ENCODE measurements around the gene TNS1. TPM values are rescaled to one million over a fixed set of nuclear protein-coding genes. Genes with fewer than 3 reads are reported as not detected.

Gene TNS1
- polyA plus RNA-seq, 1 experiment = 19.7 TPM

GRCh38 chr2:218023636-218024035 is 20.8 kb upstream of the TNS1 start:
- POLR2A ChIA-PET = interaction anchor here (0.6 kb wide), 1 partner anchor 126 kb away, joined by 5 read pairs; no protein-coding TSS in a partner anchor
- H3K9me3 ChIP-seq (ENCODE audit: control insufficient read depth, insufficient read depth, low read length) = no peaks in the 10 kb centered on the region
- H3K4me3 ChIP-seq (ENCODE audit: low read depth, low read length) = no peak overlapping the region
- TF ChIP-seq CTCF (IDR thresholded peaks at IDR 0.05; ENCODE audit: low read depth, low read length) = no peak
- peaks cover under 1% of the 10 kb centered on the region for H3K27me3 ChIP-seq (ENCODE audit: control insufficient read depth, insufficient read depth, low read length)
- H3K27ac ChIP-seq (ENCODE audit: low read depth, low read length) = no peak overlapping the region
- no peak for DNase-seq (ENCODE audit: low read depth, low spot score)
- CTCF ChIA-PET = no interaction called here

GRCh38 chr2:218022851-218023530 is 20.2 kb upstream of the TNS1 start:
- ChIA-PET CTCF (no interaction called here), POLR2A (no interaction called here)
- no peak for TF ChIP-seq CTCF (IDR thresholded peaks at IDR 0.05; ENCODE audit: low read depth, low read length)

GRCh38 chr2:218022131-218022850 is 19.5 kb upstream of the TNS1 start:
- Histone ChIP-seq H3K27me3 (ENCODE audit: control insufficient read depth, insufficient read depth, low read length) (no peaks in the 10 kb centered on the region), H3K27ac (ENCODE audit: low read depth, low read length) (no peak overlapping the region), H3K4me3 (ENCODE audit: low read depth, low read length) (no peak overlapping the region), H3K9me3 (ENCODE audit: control insufficient read depth, insufficient read depth, low read length) (no peaks in the 10 kb centered on the region)
- TF ChIP-seq CTCF (IDR thresholded peaks at IDR 0.05; ENCODE audit: low read depth, low read length) = no peak
- ChIA-PET CTCF (no interaction called here), POLR2A (no interaction called here)
- no peak for DNase-seq (ENCODE audit: low read depth, low spot score)

More at GRCh38 chr2:218022851-218023530, 20.2 kb upstream of the TNS1 start:
- no peak for DNase-seq (ENCODE audit: low read depth, low spot score)
- Histone ChIP-seq H3K27ac (ENCODE audit: low read depth, low read length) (no peak overlapping the region), H3K9me3 (ENCODE audit: control insufficient read depth, insufficient read depth, low read length) (no peaks in the 10 kb centered on the region), H3K4me3 (ENCODE audit: low read depth, low read length) (no peak overlapping the region), H3K27me3 (ENCODE audit: control insufficient read depth, insufficient read depth, low read length) (no peaks in the 10 kb centered on the region)

- ChIA-PET POLR2A (no interaction called here), CTCF (no interaction called here)
- no peak for TF ChIP-seq CTCF (IDR thresholded peaks at IDR 0.05; ENCODE audit: low read depth, low read length)
- Histone ChIP-seq H3K27ac (ENCODE audit: low read depth, low read length) (no peak overlapping the region), H3K4me3 (ENCODE audit: low read depth, low read length) (no peak overlapping the region), H3K9me3 (ENCODE audit: control insufficient read depth, insufficient read depth, low read length) (no peaks in the 10 kb centered on the region), H3K27me3 (ENCODE audit: control insufficient read depth, insufficient read depth, low read length) (no peaks in the 10 kb centered on the region)
- no peak for DNase-seq (ENCODE audit: low read depth, low spot score)
These were observed 18.8 kb upstream of the TNS1 start for GRCh38 chr2:218021536-218022071.

- Histone ChIP-seq H3K4me3 (ENCODE audit: low read depth, low read length) (no peak overlapping the region), H3K27ac (ENCODE audit: low read depth, low read length) (no peak overlapping the region), H3K9me3 (ENCODE audit: control insufficient read depth, insufficient read depth, low read length) (no peaks in the 10 kb centered on the region), H3K27me3 (ENCODE audit: control insufficient read depth, insufficient read depth, low read length) (no peaks in the 10 kb centered on the region)
- POLR2A ChIA-PET = no interaction called here
- DNase-seq (ENCODE audit: low read depth, low spot score) = no peak
- CTCF ChIA-PET = no interaction called here
- no peak for TF ChIP-seq CTCF (IDR thresholded peaks at IDR 0.05; ENCODE audit: low read depth, low read length)
These were observed 18.3 kb upstream of the TNS1 start for GRCh38 chr2:218020966-218021535.

Measured in AG04450 (cell line).